ENCODE data around the gene MAST2.
A peak's percentile ranks its signal among the peaks of the same experiment; 100 is the strongest.

The MAST2 gene

DNA sequence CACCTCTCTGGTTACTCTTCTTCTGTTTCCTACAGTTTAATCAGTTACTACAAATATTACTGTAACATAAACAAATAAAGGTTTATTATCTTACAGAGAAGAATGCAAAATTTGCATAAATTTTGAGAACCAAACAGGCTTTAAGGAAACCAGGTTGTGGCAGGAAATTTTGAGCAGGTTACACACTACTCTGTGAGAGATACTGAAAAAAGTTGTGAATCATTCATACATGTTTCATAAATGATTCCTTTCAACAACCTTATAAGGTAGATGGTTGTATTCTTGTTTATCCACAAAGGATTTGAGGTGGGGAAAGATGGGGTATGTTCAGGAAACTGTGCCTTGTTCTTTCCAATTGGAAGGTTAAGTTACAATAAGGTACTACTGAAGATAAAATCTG is 58.6 kb downstream of the MAST2 start:
- DNase-seq, result no peak

DNA sequence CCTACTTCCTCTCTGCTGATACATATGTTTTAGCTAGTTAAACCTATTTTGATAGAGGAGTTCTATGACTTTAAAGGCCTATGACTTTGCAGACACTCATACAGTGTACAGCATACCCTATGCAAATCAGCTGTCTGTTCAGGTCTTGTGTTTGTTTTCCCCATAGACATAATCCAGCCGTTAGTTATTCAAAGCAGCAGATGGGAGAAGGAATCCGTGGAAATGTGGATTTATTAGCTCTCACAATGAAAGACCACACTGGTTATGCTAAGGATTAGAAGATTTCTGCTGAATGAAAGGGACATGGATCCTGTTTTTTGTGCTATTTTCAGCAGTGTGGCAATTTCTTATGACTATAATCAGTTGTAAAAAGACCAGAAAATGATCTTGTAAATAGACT is 59.8 kb downstream of the MAST2 start:
- no peak for DNase-seq

DNA sequence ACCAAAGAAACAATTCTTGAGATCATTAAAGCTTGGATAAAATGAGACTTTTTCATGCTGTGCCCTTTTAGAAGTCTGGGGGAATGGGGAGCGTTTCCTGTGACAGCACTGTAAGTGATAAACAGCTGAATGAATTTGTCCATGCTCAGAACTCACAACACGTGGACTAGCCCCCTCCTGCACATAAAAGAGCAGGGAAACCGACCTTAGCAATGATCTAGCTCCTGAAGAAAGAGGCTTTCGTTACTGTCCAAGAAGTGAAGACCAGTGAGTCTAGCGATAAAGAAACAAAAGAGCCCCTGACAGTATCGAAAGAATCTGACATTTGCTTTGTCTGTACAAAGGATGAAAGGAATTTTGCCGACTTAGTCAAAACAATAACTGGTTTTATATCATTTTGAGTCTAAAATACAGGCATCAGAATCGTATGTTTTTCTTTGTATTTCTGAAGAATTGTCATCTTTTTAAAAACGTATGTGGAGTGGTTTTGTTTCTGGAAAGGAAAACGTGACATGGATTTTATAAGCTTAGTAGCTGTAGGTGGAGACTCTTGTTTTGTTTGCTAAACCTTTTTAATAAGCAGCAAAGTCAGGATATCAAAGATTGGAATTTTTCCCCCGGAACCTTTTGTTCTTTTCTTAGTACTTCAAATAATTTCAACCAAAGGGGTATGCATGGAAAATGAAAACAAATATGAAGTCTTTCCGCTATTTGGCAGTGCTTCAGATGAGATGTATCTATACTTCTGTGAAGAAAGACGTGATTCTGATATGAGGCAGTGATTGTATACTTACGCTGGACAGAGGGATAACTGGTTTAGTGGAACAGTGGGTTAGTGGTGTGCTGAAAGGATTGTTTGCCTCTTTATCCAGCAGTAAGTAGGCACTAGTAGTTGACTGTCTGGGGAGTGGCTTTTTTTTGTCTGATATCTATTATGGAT is 61.0 kb downstream of the MAST2 start:
- DNase-seq, result no peak

DNA sequence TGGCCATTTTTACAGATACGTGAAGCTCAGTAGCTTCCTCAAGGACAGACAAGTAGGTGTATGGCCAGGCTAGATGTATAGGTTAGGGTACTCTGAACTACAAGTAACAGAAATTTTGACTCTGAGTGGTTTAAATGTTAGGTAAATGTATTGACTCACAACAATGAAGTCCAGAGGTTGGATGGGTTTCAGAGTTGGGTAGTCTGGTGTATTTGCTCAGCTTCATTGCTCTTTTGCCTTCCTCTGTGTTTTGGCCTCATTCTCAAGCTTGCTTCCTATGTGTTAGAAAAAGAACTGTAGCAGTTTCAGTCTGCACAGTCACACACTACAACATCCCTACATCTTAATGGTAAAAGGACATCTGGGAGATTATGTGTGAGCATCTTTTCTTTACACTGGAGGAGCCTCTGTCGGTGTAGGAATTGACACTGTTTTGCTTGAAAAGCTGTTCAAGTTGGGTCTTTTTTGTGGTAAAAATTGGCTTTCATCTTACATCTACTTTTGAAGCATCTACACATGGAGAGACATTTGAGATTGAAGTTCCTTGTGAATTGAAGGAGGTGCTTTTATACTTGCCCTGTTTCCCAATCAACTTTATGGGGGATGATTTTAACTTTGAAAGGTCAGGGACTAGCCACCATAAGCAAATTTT is 64.4 kb downstream of the MAST2 start:
- DNase-seq, result no peak

DNA sequence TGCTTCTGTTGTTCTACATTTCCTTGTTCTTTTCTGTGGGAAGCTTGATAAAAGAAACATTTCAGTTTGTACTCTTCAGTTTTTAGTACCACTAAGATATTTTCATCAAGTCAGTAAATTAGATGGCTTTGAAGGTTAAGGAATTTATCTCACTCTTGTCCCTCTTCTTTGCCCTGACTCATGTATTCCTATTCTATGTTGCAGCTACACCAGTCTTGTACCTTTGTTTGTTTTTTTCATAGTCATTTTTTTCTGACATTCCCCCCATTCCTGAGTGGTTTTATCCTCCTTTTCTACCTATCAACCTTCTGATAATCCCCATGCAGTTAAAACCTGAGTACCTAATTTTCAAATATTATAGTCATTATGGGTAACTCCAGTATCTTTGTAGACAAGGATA is 65.4 kb downstream of the MAST2 start:
- no peak for DNase-seq

DNA sequence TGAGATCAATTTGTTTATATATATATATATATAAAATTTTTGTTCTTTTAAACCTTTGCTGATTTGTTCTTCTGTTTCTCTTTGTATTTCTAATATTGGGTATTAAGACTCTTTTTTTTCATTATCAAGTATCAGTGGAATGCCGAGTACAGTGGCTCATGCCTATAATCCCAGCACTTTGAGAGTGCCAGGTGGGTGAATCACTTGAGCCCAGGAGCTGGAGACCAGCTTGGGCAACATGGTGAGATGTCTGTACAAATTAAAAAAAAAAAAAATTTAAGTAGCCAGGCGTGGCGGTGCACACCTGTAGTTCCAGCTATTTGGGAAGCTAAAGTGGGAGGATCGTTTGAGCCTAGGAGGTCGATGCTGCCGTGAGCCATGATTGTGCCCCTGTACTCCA is 67.1 kb downstream of the MAST2 start:
- no peak for DNase-seq

DNA sequence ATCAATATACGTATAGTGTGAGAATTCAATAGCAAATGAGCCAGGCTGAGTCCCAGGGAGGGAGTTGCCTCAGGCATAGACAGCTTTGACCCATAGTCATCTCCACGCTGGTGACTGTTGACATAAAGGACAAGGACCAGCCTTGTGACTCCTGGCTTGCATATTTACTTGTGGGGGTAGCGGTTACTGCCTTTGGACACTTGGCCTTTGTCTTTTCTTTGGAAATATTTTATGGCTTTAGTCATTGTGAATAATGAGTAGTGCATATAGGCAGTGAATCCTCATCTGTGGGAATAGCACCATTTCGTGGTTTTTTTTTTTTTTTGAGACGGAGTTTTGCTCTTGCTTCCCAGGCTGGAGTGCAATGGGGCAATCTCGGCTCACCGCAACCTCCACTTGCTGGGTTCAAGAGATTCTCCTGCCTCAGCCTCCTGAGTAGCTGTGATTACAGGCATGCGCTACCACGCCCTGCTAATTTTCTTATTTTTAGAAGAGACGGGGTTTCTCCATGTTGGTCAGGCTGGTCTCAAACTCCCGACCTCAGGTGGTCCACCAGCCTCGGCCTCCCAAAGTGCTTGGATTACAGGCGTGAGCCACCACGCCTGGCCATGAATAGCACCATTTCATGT is 68.9 kb downstream of the MAST2 start:
- DNase-seq, result peak; percentile 74

DNA sequence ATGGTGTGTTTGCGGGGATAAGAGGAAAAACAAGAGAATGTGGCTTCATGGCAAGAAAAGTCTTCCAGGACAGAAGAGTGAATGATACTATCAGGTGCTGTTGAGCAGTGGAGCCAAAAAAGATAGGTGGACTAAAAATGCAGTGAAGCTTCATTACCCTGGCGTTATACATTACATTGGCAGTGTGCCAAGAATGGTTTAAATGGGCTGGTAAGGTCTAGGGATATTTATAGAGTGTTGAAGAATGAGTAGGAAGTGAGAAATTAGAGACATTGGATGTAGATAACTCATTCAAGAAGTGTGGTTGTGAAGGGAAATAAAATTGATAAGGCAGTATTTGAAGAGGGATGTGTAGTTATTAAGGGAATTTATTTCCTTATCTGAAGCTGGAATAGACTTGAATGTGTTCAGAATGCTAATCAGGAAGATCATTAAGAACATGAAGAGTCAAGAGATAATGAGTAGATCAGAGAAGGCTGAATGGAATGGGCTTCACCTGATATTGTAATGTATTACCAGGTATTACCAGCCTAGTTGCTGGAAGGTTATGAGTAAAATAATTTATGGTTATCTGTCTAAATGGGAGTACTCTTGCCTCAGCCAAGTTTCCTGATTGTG is 72.7 kb downstream of the MAST2 start:
- no peak for DNase-seq

DNA sequence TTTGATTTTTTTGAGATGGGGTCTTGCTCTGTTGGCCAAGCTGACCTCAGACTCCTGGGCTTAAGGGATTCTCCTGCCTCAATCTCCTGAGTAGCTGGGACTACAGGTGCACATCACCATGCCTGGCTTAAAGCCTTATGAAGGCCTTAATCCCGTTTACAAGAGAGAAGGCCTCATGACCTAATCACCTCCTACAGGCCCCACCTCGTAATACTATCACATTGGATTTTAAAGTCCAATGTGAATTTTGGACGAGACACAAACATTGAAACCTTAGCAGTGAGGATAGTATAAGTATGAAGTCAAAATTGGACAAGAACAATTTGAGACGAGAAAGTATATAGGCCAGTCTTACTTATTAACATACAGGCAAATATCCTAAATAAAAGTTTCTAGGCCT is 73.9 kb downstream of the MAST2 start:
- no peak for DNase-seq

DNA sequence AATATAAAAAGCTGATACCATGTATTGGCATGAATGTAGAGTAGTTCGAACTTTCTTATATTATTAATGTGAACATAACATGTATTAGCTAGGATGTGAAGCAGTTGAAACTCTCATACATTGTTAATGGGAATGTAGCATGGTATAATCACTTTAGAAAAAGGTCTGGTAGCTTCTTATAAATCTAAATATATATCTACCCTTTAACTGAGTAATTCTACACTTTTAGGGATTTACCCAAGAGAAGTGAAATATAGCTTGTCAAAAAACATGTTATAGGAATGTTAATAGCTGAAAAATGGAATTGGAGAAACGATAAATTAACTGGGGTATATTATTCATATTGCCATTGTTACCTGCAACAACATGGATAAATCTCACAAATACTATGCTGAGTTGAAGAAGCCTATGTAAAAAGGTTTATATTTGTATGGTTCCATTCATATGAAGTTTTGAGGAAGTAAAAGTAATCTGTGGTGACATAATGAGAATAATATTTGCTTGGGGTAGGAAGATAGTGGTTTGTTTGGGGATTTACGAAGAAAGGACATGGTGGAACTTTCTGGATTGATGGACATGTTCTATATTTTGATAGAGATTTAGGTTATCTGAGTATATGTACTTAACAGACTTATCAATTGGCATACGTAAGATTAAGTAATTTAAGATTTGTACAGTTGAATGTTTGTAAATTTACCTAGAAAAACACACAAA is 76.6 kb downstream of the MAST2 start:
- DNase-seq, result no peak

DNA sequence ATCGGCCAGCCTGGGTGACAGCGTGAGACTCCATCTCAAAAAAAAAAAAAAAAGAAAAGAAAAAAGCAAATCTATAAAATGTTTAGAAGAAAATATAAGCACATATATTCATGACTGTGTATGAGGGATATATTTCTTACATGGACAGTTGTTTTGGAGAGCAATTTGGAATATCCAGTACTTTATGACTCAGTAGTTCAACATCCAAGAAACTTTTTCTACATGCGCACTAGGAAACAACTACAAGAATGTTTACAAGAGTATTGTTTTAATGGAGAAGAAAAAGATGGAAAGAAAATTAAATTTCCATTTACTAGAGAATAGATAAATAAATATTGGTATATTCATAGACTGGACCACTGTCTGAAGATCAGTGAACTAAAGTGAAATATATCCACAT is 77.5 kb downstream of the MAST2 start:
- DNase-seq, result peak; percentile 24

DNA sequence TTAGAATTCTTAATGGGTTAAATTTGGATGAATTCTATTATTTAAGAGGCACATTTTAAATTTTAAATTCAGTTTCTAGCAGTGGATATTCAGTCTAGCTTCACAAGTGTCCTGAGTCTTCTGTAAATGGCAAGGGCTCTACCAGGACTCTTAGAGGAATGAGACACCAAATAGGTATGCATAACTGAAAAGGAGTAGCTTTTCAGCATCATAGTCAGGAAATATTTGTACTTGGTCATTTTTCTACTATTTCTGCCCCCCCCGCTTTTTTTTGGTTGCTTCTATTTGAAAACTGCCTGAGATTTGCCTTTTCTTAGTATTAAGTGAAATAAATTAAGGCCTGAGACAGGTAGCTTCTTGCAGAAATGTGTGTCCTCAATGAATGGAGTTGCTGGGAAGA is 80.2 kb downstream of the MAST2 start:
- peak; percentile 57 for DNase-seq

DNA sequence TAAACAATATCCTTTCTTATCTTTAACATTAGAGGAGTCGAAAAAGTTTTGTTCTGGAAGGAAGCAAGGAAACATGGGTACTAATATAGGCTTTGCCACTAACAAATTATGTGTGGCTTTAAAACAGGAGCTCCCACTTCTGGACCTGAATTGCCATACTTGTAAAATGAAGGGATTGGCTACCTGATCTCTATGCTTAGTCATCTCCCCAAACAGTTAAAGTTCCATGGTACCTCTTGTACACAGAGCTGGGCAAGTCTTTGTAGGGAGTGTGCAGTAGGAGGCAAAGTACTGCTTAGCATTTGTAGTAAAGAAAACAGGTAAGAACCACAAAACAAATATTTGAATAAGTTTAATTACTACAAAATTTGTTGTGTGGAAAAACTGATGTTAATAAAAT is 81.3 kb downstream of the MAST2 start:
- DNase-seq, result no peak

DNA sequence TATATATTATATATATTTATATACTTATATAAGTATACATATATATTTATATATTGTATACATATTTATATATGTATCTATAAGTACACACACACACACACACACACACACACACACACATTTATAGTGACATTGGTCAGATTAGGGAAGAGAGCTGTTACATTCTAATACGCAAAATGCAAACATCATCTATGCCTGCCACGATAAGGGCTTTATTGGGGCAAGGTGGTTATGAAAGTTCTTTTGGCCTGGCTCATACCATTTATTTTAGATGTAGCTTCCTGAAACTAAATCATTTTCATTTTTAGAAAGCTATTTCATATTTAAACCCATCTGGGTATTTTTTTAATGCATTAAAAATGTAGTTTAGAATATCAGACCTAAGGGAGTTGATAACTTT is 82.8 kb downstream of the MAST2 start:
- no peak for DNase-seq

DNA sequence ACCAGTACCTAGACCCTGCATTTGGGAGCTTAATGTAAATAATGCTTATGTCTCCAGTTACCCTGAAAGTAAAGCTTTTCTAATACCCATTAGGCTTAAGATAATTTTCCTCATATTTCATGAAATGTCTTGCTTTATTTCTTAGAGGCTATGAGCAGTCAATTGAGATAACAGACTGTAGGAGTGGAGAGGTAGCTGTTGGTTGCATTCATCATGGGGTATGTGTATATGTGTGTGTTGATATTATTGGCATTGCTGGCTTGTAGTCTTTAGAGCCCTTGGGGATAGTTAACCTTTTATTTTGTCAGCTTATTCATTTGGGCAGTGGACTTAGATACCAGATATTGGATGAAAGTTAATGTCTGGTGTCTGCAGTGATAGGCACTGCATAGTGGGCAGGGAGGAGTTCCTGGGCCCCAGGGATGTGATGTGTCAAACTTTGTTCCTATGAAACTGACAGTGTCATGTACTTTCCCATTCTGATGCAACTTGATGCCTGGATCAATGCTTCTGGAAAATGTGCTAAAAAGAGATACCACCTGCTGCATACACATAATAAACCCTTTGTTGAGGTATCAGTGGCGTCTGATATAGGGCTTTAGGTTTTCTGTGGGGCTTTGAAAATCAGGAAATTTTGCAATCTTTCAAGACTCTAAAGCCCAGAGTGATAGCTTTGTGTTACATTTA is 83.9 kb downstream of the MAST2 start:
- DNase-seq, result no peak

DNA sequence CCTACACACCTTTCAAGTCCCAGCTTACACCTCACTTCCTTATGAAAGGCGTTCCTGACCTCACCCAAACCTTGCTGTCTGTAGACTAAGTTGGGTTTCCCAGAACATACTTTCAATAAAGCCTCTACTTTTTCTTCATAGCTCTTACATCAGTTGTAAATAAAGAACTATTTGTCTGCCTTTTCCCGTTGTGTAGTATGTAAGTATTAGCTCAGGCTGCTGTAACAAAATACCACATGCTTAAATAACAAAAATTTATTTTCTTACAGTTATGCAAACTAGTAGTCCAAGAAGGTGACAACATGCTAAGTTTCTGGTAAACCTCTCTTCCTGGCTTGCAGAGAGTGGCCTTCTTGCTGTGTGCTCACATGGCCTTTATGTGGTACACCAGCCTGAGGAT is 86.7 kb downstream of the MAST2 start:
- DNase-seq, result no peak

DNA sequence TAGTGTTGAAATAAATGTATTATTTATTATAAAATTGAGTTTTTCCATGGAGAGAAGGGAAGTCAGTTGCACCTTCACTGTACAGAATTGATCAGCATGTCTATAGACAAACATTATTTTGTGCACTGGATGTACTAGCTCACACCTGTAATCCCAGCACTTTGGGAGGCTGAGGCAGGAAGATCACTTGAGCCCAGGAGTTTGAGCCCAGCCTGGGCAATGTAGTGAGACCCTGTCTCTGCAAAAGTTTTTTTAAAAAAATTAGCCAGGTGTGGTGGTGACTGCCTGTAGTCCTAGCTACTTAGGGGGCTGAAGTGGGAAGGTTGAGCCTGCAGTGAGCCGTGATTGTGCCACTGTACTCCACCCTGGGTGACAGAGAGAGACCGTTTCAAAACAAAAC is 87.7 kb downstream of the MAST2 start:
- no peak for DNase-seq

DNA sequence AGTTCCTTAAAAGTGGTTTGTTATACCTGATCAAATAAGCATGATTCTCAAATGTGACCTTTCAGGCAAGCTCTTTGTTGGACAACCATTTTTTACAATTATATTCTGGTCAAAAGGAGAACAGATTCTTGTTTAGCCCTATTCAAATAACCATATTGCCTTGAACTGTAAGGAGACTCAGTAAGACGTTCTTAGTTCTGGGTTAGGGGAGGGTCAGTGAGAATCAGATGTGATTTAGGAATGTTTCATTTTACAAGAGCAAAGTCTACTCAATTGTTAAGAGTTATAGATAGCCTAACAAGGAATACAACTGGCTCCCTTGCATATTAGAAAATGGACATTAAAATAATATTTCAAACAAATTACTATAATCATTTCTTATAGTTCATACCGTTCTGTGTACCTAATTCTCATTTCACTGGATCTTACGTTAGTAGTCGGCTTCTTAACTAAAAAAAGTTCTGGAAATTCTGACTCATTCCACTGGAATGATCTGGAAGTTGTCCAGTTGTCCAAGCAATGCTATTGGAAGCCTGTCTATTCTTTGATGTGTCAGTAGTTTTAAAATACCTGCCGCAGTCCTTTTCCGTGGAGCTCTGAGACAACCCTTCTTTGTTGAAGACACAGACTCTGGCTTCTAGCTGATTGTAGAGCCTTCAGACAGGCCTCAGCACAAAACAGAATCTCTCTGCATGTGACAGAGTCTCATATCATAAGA is 88.8 kb downstream of the MAST2 start:
- peak; percentile 91 for DNase-seq

DNA sequence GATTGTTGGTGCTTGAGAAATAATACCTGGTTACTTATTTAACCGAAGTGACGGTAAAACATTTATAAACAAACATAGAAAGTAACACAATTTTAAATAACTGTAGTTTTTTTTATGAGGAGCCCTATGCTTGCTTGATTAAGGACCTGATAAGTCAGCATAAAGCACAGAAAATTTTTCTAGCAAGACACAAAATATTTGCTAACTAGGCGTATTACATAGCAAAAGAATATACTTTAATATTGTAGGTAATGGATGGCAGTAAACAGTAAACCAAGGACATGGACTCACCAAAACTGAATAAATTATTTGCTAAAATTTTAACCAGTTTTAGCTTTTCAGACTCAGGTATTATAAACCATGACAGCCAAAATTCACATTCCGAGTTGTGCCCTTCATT is 90.9 kb downstream of the MAST2 start:
- DNase-seq, result no peak

DNA sequence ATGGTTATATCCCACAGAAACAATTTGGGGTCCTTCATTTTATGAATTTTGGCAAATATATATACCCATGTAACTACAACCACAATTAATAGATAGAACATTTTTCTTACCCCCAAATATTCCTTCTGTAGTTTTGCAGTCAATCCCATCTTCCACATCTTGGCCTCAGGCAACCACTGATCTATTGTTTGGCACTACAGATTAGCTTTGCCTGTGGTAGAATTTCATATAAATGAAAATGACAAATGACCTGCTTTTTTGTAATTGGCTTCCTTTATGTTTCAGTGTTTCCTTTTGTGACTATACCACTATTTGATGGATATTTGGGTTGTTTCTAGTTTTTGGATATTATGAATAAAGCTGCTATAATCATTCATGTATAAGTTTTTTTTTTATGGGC is 91.5 kb downstream of the MAST2 start:
- DNase-seq, result no peak

DNA sequence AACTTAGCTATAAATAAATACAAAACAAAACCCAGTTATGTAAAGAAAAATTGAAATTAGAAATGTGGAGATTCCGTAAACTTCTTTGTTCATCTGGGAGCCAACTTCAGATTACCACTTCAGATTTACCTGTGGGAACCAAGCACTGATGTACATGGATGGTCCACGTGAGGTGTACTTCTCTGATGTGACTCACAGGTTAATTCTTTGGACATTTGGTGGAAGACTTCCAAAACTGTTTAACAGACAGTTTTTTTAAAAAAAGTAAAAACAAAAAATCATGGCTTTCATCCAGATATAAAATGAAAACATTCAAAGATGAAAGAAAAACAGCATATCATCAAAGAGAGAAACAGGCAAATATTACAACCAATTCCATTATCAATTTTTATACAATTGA is 92.0 kb downstream of the MAST2 start:
- no peak for DNase-seq

DNA sequence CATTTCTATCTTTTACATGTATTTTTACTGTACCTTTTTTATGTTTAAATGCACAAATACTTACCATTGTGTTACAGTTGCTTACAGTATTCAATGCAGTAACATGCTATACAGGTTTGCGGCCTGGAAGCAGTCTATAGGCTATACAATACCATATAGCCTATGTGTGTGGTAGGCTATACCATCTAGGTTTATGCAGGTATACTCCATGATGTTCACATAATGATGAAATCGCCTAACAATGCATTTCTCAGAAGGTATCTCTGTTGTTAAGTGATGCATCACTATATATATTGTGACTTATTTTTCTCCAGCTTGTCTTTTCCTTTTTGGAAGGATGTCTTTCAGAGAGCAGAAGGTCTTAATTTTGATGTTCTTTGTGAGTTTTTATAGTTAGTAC is 103.5 kb downstream of the MAST2 start:
- DNase-seq, result no peak
